Myocyte (in vitro differentiated cells): Measurements from ENCODE around the gene THRB. TPM values are rescaled to one million over a fixed set of nuclear protein-coding genes. Genes with fewer than 3 reads are reported as not detected.

Source experiments
- DNase-seq: peaks from one replicate; pipeline ENCODE4 v3.0.0-alpha.2; 2012; ENCODE audit warnings: low read depth
- total RNA-seq: library from RNA; depleted of rRNA; stranded (reverse); fragments of >200 nt; gene quantifications from 2 replicates; pipeline ENCODE4 v1.2.3, GENCODE V29; 2014

The THRB gene
- total RNA-seq, 1 donor from 2014 or later: 5.1 TPM

- no peak for DNase-seq
Measured at GRCh38 chr3:24512564-24513197, 18.0 kb upstream of the THRB start.

- no peak for DNase-seq
Measured at GRCh38 chr3:24510030-24510648, 15.5 kb upstream of the THRB start.

- DNase-seq: no peak
Measured at GRCh38 chr3:24508423-24508839, 13.8 kb upstream of the THRB start.

GRCh38 chr3:24507776-24508422 is 13.2 kb upstream of the THRB start:
- no peak for DNase-seq

- no peak for DNase-seq
Measured at GRCh38 chr3:24506966-24507775, 12.5 kb upstream of the THRB start.

GRCh38 chr3:24505691-24506550 is 11.3 kb upstream of the THRB start:
- no peak for DNase-seq

- no peak for DNase-seq
Measured at GRCh38 chr3:24504772-24505171, 10.1 kb upstream of the THRB start.

- DNase-seq: no peak
Measured at GRCh38 chr3:24503616-24504113, 9.0 kb upstream of the THRB start.

- peak; percentile 82 for DNase-seq
Measured at GRCh38 chr3:24502690-24503089, 8.0 kb upstream of the THRB start.

- DNase-seq: no peak
Measured at GRCh38 chr3:24500806-24501205, 6.2 kb upstream of the THRB start.

- DNase-seq: no peak
Measured at GRCh38 chr3:24499991-24500390, 5.3 kb upstream of the THRB start.

GRCh38 chr3:24498796-24499195 is 4.1 kb upstream of the THRB start:
- DNase-seq: peak; percentile 82

GRCh38 chr3:24498391-24498790 is 3.7 kb upstream of the THRB start:
- no peak for DNase-seq

GRCh38 chr3:24497942-24498341 is 3.3 kb upstream of the THRB start:
- no peak for DNase-seq

- DNase-seq: peak; percentile 81
Measured at GRCh38 chr3:24496529-24497482, 2.2 kb upstream of the THRB start.

GRCh38 chr3:24495326-24495994 is 810 bp upstream of the THRB start:
- DNase-seq: no peak

GRCh38 chr3:24493746-24494617 is 668 bp downstream of the THRB start:
- DNase-seq: peak; percentile 80

GRCh38 chr3:24492971-24493551 is 1.6 kb downstream of the THRB start:
- no peak for DNase-seq
